SK-N-SH (cell line): ENCODE measurements around the gene GDF3. TPM values are rescaled to one million over a fixed set of nuclear protein-coding genes. Genes with fewer than 3 reads are reported as not detected.

Experiments used
- CTCF ChIA-PET: fragments of 300-600, 350-600 bp; formaldehyde crosslinking; extraction: SDS; loops from one replicate; lab custom pipeline; 2021; lab: Yijun Ruan, JAX
- POLR2A ChIA-PET: fragments of 350-600 bp; sonication (Branson Sonifier 250); formaldehyde crosslinking; extraction: SDS; loops from one replicate; lab custom pipeline; 2020; ENCODE audit warnings: antibody characterized with exemption, inconsistent platforms; lab: Yijun Ruan, JAX
- DNase-seq: peaks from one replicate; pipeline ENCODE4 v3.0.0; 2012
- H2AFZ ChIP-seq: fragments of 200-600 bp; sonication (generic); 2 replicates; pipeline ENCODE4 v1.8.1; 2016; ENCODE audit warnings: antibody characterized with exemption, mild to moderate bottlenecking, low read depth
- H3F3A ChIP-seq: fragments of 200-600 bp; sonication (generic); replicated peaks from 2 replicates; pipeline ENCODE3; 2016; ENCODE audit warnings: antibody characterized with exemption, mild to moderate bottlenecking; ENCODE audit not compliant: insufficient read depth
- H3K27ac ChIP-seq, 2 experiments: fragments of 200-500 bp in 1 of 2; fragments of 200-600 bp in 1 of 2; sonication (Bioruptor generic) in 1 of 2; sonication (generic), shearing (Covaris generic) in 1 of 2; 2 replicates each; pipeline versions ENCODE4 v1.5.1 to v1.6.1; 2014 to 2016; ENCODE audit warnings: low read depth in 2 of 2, inconsistent platforms in 1 of 2, low read length in 1 of 2, mild to moderate bottlenecking in 1 of 2, mixed read lengths in 1 of 2
- H3K27me3 ChIP-seq: fragments of 200-600 bp; sonication (generic), shearing (Covaris generic); 2 replicates; pipeline ENCODE4 v1.6.1; 2016; ENCODE audit warnings: mixed run types; ENCODE audit not compliant: insufficient read depth
- H3K36me3 ChIP-seq, 2 experiments: fragments of 200-500 bp in 1 of 2; fragments of 200-600 bp in 1 of 2; sonication (Bioruptor generic) in 1 of 2; sonication (generic) in 1 of 2; replicated peaks in 1 of 2; 2 replicates each; pipeline versions ENCODE3 to v1.5.1; 2014 to 2016; ENCODE audit warnings: low read length in 1 of 2, mild to moderate bottlenecking in 1 of 2; ENCODE audit not compliant: insufficient read depth in 2 of 2, control insufficient read depth in 1 of 2
- H3K4me1 ChIP-seq, 2 experiments: fragments of 200-500 bp in 1 of 2; fragments of 200-600 bp in 1 of 2; sonication (Bioruptor generic) in 1 of 2; sonication (generic), shearing (Covaris generic) in 1 of 2; 2 replicates each; pipeline versions ENCODE4 v1.5.1 to v1.6.1; 2014 to 2016; ENCODE audit warnings: low read depth in 1 of 2, low read length in 1 of 2, mixed run types in 1 of 2; ENCODE audit not compliant: insufficient read depth in 2 of 2, control insufficient read depth in 1 of 2
- H3K4me2 ChIP-seq: fragments of 200-600 bp; sonication (generic), shearing (Covaris generic); 2 replicates; pipeline ENCODE4 v1.6.1; 2017; ENCODE audit warnings: mixed run types
- H3K4me3 ChIP-seq, 2 experiments: fragments of 200-500 bp in 1 of 2; fragments of 200-600 bp in 1 of 2; sonication (Bioruptor generic) in 1 of 2; sonication (generic), shearing (Covaris generic) in 1 of 2; 2 replicates each; pipeline versions ENCODE4 v1.5.1 to v1.8.1; 2014 to 2016; ENCODE audit warnings: low read depth in 2 of 2, inconsistent platforms in 1 of 2, low read length in 1 of 2, mild to moderate bottlenecking in 1 of 2, mixed read lengths in 1 of 2, moderate library complexity in 1 of 2
- H3K79me2 ChIP-seq: fragments of 200-600 bp; sonication (generic); 2 replicates; pipeline ENCODE4 v1.8.1; 2017; ENCODE audit warnings: mild to moderate bottlenecking; ENCODE audit not compliant: insufficient read depth
- H3K9ac ChIP-seq: fragments of 200-600 bp; sonication (generic); 2 replicates; pipeline ENCODE4 v1.6.1; 2017; ENCODE audit warnings: mixed run types
- H3K9me2 ChIP-seq: fragments of 200-600 bp; sonication (generic); 2 replicates; pipeline ENCODE4 v1.6.1; 2017; ENCODE audit warnings: mixed run types
- H3K9me3 ChIP-seq: fragments of 200-600 bp; sonication (generic); 2 replicates; pipeline ENCODE4 v1.6.1; 2017; ENCODE audit warnings: mixed run types, mild to moderate bottlenecking, moderate library complexity
- H4K20me1 ChIP-seq: fragments of 200-600 bp; sonication (generic); 2 replicates; pipeline ENCODE4 v1.6.1; 2017; ENCODE audit warnings: mild to moderate bottlenecking, mixed run types; ENCODE audit not compliant: insufficient read depth
- CHD2 ChIP-seq: fragments of 150-350 bp; IDR thresholded peaks from 2 replicates; pipeline ENCODE4 v1.6.1; 2018; ENCODE audit warnings: low read length; ENCODE audit not compliant: partially characterized antibody
- EZH2phosphoT487 ChIP-seq: fragments of 200-600 bp; sonication (generic); IDR thresholded peaks from 2 replicates; pipeline ENCODE4 v1.6.1; 2017; ENCODE audit warnings: low read depth, mixed run types, mild to moderate bottlenecking, antibody characterized with exemption, moderate library complexity, borderline replicate concordance
- FOXJ3 ChIP-seq: sonication (generic); formaldehyde crosslinking; IDR thresholded peaks from 2 replicates; pipeline ENCODE4 v1.5.1; 2020; ENCODE audit warnings: mild to moderate bottlenecking, missing genetic modification reagents
- GABPA ChIP-seq: IDR thresholded peaks from 2 replicates; pipeline ENCODE4 v1.4.0; 2012; ENCODE audit warnings: low read depth, mild to moderate bottlenecking
- NFIC ChIP-seq: IDR thresholded peaks from 2 replicates; pipeline ENCODE4 v1.4.0; 2012; ENCODE audit warnings: borderline replicate concordance
- RAD21 ChIP-seq: IDR thresholded peaks from 2 replicates; pipeline ENCODE4 v1.6.1; 2012; ENCODE audit warnings: mild to moderate bottlenecking, low read length
- RFX5 ChIP-seq: IDR thresholded peaks from 2 replicates; pipeline ENCODE4 v1.6.1; 2012; ENCODE audit warnings: mild to moderate bottlenecking, improper control_type of control experiment, low read length
- SIN3A ChIP-seq: IDR thresholded peaks from 2 replicates; pipeline ENCODE4 v1.6.1; 2012; ENCODE audit warnings: low read depth, mild to moderate bottlenecking, low read length, moderate library complexity, borderline replicate concordance
- SMC3 ChIP-seq: IDR thresholded peaks from 2 replicates; pipeline ENCODE4 v1.6.1; 2012; ENCODE audit warnings: low read depth, low read length, improper control_type of control experiment
- TAF1 ChIP-seq: IDR thresholded peaks from 2 replicates; pipeline ENCODE4 v1.6.1; 2012; ENCODE audit warnings: low read depth, mild to moderate bottlenecking, low read length, moderate library complexity, borderline replicate concordance
- TCF12 ChIP-seq: IDR thresholded peaks from 2 replicates; pipeline ENCODE4 v1.4.0; 2012
- YY1 ChIP-seq: IDR thresholded peaks from 2 replicates; pipeline ENCODE4 v1.4.0; 2012; ENCODE audit warnings: low read depth, mild to moderate bottlenecking
- WGBS: methylation state at CpG from one replicate; pipeline ENCODE4 v1.1.6; 2017; ENCODE audit warnings: low lambda C conversion rate; 5-methylcytosine and 5-hydroxymethylcytosine counted together
- polyA plus RNA-seq, 3 experiments: library from polyadenylated mRNA; depleted of rRNA; stranded (reverse); fragments of >200 nt; gene quantifications; 2 replicates each; pipeline ENCODE4 v1.2.3, GENCODE V29; 2012
- TF ChIP-seq, protein P1 (sequence below): fragments of 200-600 bp; sonication (generic); IDR thresholded peaks from 2 replicates; pipeline ENCODE4 v1.6.1; 2017; ENCODE audit warnings: antibody characterized with exemption, mild to moderate bottlenecking, moderate library complexity
- TF ChIP-seq, protein P2 (sequence below): IDR thresholded peaks from 2 replicates; pipeline ENCODE4 v1.4.0; 2012; ENCODE audit warnings: low read depth
- TF ChIP-seq, protein P3 (sequence below): IDR thresholded peaks from 2 replicates; pipeline ENCODE4 v1.4.0; 2012; ENCODE audit warnings: low read depth, borderline replicate concordance

GDF3 gene
- polyA plus RNA-seq, 1 of the 3 experiments (the other 2 are of a cell fraction) = not detected

- peaks cover 58% of the 10 kb centered on the region for H3K27me3 ChIP-seq
- H3K9ac ChIP-seq = no peak overlapping the region
- ChIA-PET CTCF (no interaction called here), POLR2A (no interaction called here)
- no peaks in the 10 kb centered on the region for H3K9me2 ChIP-seq
- no peaks in the 10 kb centered on the region for H4K20me1 ChIP-seq
- no peak overlapping the region for H2AFZ ChIP-seq
- H3K36me3 ChIP-seq = no peaks in the 10 kb centered on the region
- H3K9me3 ChIP-seq = no peaks in the 10 kb centered on the region
- DNase-seq = no peak
- no peaks in the 10 kb centered on the region for H3K79me2 ChIP-seq
- TF ChIP-seq RFX5 = no peak
- TF ChIP-seq, protein P1, sequence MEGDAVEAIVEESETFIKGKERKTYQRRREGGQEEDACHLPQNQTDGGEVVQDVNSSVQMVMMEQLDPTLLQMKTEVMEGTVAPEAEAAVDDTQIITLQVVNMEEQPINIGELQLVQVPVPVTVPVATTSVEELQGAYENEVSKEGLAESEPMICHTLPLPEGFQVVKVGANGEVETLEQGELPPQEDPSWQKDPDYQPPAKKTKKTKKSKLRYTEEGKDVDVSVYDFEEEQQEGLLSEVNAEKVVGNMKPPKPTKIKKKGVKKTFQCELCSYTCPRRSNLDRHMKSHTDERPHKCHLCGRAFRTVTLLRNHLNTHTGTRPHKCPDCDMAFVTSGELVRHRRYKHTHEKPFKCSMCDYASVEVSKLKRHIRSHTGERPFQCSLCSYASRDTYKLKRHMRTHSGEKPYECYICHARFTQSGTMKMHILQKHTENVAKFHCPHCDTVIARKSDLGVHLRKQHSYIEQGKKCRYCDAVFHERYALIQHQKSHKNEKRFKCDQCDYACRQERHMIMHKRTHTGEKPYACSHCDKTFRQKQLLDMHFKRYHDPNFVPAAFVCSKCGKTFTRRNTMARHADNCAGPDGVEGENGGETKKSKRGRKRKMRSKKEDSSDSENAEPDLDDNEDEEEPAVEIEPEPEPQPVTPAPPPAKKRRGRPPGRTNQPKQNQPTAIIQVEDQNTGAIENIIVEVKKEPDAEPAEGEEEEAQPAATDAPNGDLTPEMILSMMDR = peak; percentile 34
- TF ChIP-seq CHD2 = no peak
- TF ChIP-seq SMC3 = no peak
- no peak for TF ChIP-seq SIN3A
- no peak for TF ChIP-seq NFIC
- no peak for TF ChIP-seq YY1
- WGBS = 18% methylated on average over 4 of the region's 4 CpGs
- H3K27ac ChIP-seq = no peak overlapping the region
- H3K4me1 ChIP-seq = no peaks in the 10 kb centered on the region
- no peak overlapping the region for H3K4me2 ChIP-seq
- no peak overlapping the region for H3K4me3 ChIP-seq
- H3F3A ChIP-seq = no peaks in the 10 kb centered on the region
Measured at GRCh38 chr12:7667125-7667524, 28.4 kb downstream of the GDF3 start.

- POLR2A ChIA-PET = no interaction called here
Measured at GRCh38 chr12:7666595-7666994, 29.0 kb downstream of the GDF3 start.

More at GRCh38 chr12:7666595-7666994, 29.0 kb downstream of the GDF3 start:
- Histone ChIP-seq H3K27ac (no peak overlapping the region), H3F3A (no peaks in the 10 kb centered on the region), H3K4me1 (no peaks in the 10 kb centered on the region), H4K20me1 (no peaks in the 10 kb centered on the region), H3K9ac (no peak overlapping the region), H3K4me2 (no peak overlapping the region), H3K4me3 (no peak overlapping the region), H3K36me3 (no peaks in the 10 kb centered on the region), H3K27me3 (peaks cover 60% of the 10 kb centered on the region)
- 17% methylated on average over 5 of the region's 5 CpGs for WGBS
- no peak for DNase-seq
- CTCF ChIA-PET = no interaction called here
- TF ChIP-seq RAD21 = no peak
- TF ChIP-seq GABPA = no peak
- TF ChIP-seq, protein P2, sequence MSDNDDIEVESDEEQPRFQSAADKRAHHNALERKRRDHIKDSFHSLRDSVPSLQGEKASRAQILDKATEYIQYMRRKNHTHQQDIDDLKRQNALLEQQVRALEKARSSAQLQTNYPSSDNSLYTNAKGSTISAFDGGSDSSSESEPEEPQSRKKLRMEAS = no peak
- TF ChIP-seq FOXJ3 (CRISPR knock-in tag) = no peak
- no peak for TF ChIP-seq TAF1
- TF ChIP-seq EZH2phosphoT487 = no peak
- TF ChIP-seq, protein P3, sequence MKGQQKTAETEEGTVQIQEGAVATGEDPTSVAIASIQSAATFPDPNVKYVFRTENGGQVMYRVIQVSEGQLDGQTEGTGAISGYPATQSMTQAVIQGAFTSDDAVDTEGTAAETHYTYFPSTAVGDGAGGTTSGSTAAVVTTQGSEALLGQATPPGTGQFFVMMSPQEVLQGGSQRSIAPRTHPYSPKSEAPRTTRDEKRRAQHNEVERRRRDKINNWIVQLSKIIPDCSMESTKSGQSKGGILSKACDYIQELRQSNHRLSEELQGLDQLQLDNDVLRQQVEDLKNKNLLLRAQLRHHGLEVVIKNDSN = no peak
- no peak for TF ChIP-seq NFIC
- TF ChIP-seq TCF12 = no peak
- TF ChIP-seq, all 33 proteins: peak for 0
- H3K9me2 ChIP-seq = no peaks in the 10 kb centered on the region
- no peak overlapping the region for H2AFZ ChIP-seq
- no peaks in the 10 kb centered on the region for H3K9me3 ChIP-seq
- H3K79me2 ChIP-seq = no peaks in the 10 kb centered on the region
